ENCODE results near the gene TELO2.

Gene TELO2

DNA sequence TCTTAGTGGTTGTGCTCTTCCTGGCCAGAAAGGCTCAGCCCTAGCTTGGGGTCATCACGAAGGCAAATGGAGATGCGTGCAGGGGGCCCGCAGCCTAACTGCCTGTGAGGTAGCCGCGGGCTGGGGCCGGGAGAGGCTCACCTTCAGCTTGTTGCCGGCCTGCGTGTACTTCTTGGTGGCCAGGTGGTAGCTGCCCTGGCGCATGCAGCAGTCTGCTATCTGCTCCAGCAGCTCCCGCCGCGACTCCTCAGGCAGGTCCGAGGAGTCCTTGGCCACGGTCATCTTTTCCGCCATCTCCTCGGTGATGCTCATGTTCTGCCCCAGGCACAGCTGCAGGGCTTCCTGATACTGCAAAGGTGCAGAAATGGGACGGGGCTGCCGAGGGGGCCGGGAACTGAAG is 27.3 kb downstream of the TELO2 start:
- Histone ChIP-seq H3K9ac (no peak overlapping the region), H3K27ac (no peak overlapping the region), H3K4me2 (no peak overlapping the region), H4K20me1 (ENCODE audit: insufficient read depth) (no peaks in the 10 kb centered on the region), H3K27me3 (ENCODE audit: insufficient read depth, low read depth) (peaks cover 3% of the 10 kb centered on the region; the same call in 1 of the 2 replicates), H3K36me3 (ENCODE audit: insufficient read depth) (no peaks in the 10 kb centered on the region), H3K4me3 (IDR thresholded peaks at IDR 0.05; ENCODE audit: insufficient read depth, low read depth, low read length) (no peak overlapping the region), H3K4me1 (ENCODE audit: low read depth, poor library complexity, severe bottlenecking) (no peaks in the 10 kb centered on the region), H2AFZ (ENCODE audit: low read depth) (no peak overlapping the region), H3K79me2 (ENCODE audit: insufficient read depth, low read depth) (no peaks in the 10 kb centered on the region)
- TF ChIP-seq, protein P1, sequence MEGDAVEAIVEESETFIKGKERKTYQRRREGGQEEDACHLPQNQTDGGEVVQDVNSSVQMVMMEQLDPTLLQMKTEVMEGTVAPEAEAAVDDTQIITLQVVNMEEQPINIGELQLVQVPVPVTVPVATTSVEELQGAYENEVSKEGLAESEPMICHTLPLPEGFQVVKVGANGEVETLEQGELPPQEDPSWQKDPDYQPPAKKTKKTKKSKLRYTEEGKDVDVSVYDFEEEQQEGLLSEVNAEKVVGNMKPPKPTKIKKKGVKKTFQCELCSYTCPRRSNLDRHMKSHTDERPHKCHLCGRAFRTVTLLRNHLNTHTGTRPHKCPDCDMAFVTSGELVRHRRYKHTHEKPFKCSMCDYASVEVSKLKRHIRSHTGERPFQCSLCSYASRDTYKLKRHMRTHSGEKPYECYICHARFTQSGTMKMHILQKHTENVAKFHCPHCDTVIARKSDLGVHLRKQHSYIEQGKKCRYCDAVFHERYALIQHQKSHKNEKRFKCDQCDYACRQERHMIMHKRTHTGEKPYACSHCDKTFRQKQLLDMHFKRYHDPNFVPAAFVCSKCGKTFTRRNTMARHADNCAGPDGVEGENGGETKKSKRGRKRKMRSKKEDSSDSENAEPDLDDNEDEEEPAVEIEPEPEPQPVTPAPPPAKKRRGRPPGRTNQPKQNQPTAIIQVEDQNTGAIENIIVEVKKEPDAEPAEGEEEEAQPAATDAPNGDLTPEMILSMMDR (conservative IDR thresholded peaks at IDR 0.05; ENCODE audit: low read depth, low read length), result no peak

DNA sequence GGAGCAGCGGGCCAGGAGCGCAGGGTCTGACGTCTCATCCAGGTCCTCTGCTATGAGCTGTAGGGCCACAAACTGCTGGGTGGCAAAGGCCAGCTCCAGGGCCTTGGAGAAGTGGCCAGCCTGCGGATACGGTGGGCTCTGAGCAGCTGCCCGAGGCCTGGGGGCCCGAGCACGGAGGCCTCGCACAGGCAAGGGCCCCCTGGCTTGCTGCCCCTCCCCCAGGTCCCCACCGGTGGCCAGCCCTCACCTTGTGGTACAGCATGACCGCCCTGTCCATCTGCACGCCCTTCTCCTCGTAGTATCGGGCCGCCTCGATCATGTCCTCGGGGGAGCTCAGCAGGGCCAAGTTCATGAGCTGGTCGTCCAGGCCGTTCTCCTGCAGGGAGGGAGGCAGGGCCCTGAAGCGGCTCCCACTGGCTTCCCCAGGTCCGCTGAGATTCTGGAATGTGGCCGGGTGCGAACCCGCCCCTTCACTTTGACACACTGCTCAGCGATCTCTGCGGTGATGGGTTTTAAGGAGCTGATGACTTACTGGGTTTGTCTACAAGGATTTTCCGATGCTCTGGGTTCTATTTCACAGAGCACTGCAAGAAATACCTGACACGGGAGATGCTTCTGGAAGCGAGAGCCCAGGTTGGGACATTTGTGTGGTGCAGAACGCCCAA is 30.6 kb downstream of the TELO2 start:
- TF ChIP-seq, protein P1 (conservative IDR thresholded peaks at IDR 0.05; ENCODE audit: low read depth, low read length), result no peak
- Histone ChIP-seq H3K36me3 (ENCODE audit: insufficient read depth) (no peaks in the 10 kb centered on the region), H3K79me2 (ENCODE audit: insufficient read depth, low read depth) (no peaks in the 10 kb centered on the region), H3K27me3 (ENCODE audit: insufficient read depth, low read depth) (peaks cover 17% of the 10 kb centered on the region), H3K27ac (no peak overlapping the region), H3K4me2 (no peak overlapping the region), H3K4me1 (ENCODE audit: low read depth, poor library complexity, severe bottlenecking) (no peaks in the 10 kb centered on the region), H2AFZ (ENCODE audit: low read depth) (no peak overlapping the region), H3K9ac (no peak overlapping the region), H3K4me3 (IDR thresholded peaks at IDR 0.05; ENCODE audit: insufficient read depth, low read depth, low read length) (no peak overlapping the region), H4K20me1 (ENCODE audit: insufficient read depth) (no peaks in the 10 kb centered on the region)

DNA sequence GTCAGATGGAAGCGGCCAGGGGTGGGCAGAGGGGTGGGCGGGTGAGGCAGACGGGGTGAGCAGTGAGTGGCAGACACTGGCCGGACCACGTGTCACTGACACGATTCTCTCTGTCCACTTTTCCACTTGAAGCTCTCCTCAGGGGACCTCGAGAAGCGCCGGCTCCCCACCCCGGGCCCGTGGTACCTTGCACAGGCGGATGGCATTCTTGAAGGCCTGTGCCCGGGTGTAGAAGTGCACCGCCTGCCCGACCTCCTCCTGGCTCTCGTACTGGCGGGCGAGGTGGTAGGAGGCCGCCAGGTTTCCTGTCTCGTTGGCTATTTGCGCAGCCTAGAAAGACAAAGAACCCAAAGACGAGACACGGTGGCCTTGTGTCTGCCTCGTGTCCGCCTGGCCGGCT is 31.2 kb downstream of the TELO2 start:
- H3K4me3 ChIP-seq (IDR thresholded peaks at IDR 0.05; ENCODE audit: insufficient read depth, low read depth, low read length), result no peak overlapping the region

DNA sequence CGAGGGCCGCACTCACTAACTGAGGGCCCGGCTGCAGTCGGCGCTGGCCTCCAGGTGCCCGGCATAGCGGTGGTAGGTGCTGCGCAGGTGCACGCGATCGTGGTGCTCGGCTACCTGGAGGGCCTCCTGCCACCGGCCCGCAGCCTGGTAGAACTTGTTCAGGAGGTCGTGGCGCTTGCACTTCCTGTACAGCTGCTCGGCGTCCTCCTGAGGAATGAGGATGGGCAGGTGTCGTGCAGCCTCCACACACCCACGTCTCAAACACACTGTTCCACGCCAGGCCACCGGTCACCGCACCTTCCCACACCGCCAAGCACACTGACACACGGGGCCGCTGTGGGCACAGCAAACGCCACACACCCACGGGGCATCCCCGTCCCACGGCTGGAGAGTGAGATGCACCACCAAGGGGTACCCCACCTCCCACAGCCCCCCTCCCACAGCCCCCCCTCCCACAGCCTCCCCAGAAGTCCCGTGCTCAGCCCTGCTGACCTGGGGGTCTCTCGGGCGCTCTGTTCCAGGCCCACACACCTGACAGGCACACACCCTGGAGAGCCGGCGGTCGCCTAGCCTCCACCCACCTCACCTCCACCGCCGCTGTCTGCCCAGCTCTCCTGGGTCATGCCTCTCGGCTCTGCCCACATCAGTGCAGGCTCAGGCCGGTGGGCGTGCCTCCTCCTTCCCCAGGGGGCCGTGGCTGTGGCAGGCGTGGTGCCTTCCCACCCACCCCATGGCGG is 32.9 kb downstream of the TELO2 start:
- TF ChIP-seq, protein P1 (conservative IDR thresholded peaks at IDR 0.05; ENCODE audit: low read depth, low read length), result no peak
- Histone ChIP-seq H3K27me3 (ENCODE audit: insufficient read depth, low read depth) (peaks cover 35% of the 10 kb centered on the region), H3K4me1 (ENCODE audit: low read depth, poor library complexity, severe bottlenecking) (no peaks in the 10 kb centered on the region), H3K9ac (no peak overlapping the region), H3K79me2 (ENCODE audit: insufficient read depth, low read depth) (no peaks in the 10 kb centered on the region), H3K4me2 (no peak overlapping the region), H3K27ac (no peak overlapping the region), H4K20me1 (ENCODE audit: insufficient read depth) (no peaks in the 10 kb centered on the region), H3K4me3 (IDR thresholded peaks at IDR 0.05; ENCODE audit: insufficient read depth, low read depth, low read length) (no peak overlapping the region), H3K36me3 (ENCODE audit: insufficient read depth) (no peaks in the 10 kb centered on the region), H2AFZ (ENCODE audit: low read depth) (no peak overlapping the region)

More for the DNA sequence above, 31.2 kb downstream of the TELO2 start:
- Histone ChIP-seq H3K4me2 (no peak overlapping the region), H3K9ac (no peak overlapping the region), H3K79me2 (ENCODE audit: insufficient read depth, low read depth) (no peaks in the 10 kb centered on the region), H3K27ac (no peak overlapping the region), H4K20me1 (ENCODE audit: insufficient read depth) (no peaks in the 10 kb centered on the region), H3K4me1 (ENCODE audit: low read depth, poor library complexity, severe bottlenecking) (no peaks in the 10 kb centered on the region), H3K27me3 (ENCODE audit: insufficient read depth, low read depth) (peaks cover 19% of the 10 kb centered on the region), H3K36me3 (ENCODE audit: insufficient read depth) (no peaks in the 10 kb centered on the region), H2AFZ (ENCODE audit: low read depth) (no peak overlapping the region)
- TF ChIP-seq, protein P1 (conservative IDR thresholded peaks at IDR 0.05; ENCODE audit: low read depth, low read length), result no peak
